Measurements from ENCODE around the gene ST6GAL2.

The ST6GAL2 gene

GRCh38 chr2:106828119-106828518 lies 57.8 kb downstream of the ST6GAL2 start:
- no peak for DNase-seq (ENCODE audit: low spot score)

GRCh38 chr2:106827158-106827557 lies 58.8 kb downstream of the ST6GAL2 start:
- no peak for DNase-seq (ENCODE audit: low spot score)

- no peak for DNase-seq (ENCODE audit: low spot score)
These were observed 60.8 kb downstream of the ST6GAL2 start for GRCh38 chr2:106825161-106825560.

GRCh38 chr2:106816974-106817373 lies 69.0 kb downstream of the ST6GAL2 start:
- peak; percentile 35 for DNase-seq (ENCODE audit: low spot score)

- no peak for DNase-seq (ENCODE audit: low spot score)
These were observed 73.1 kb downstream of the ST6GAL2 start for GRCh38 chr2:106812841-106813240.

- no peak for DNase-seq (ENCODE audit: low spot score)
These were observed 73.6 kb downstream of the ST6GAL2 start for GRCh38 chr2:106812383-106812782.

- no peak for DNase-seq (ENCODE audit: low spot score)
These were observed 80.3 kb downstream of the ST6GAL2 start for GRCh38 chr2:106805716-106806115.

GRCh38 chr2:106804161-106804560 lies 81.8 kb downstream of the ST6GAL2 start:
- DNase-seq (ENCODE audit: low spot score) = no peak

- DNase-seq (ENCODE audit: low spot score) = no peak
These were observed 84.9 kb downstream of the ST6GAL2 start for GRCh38 chr2:106800976-106801655.

- no peak for DNase-seq (ENCODE audit: low spot score)
These were observed 85.8 kb downstream of the ST6GAL2 start for GRCh38 chr2:106800180-106800579.

- no peak for DNase-seq (ENCODE audit: low spot score)
These were observed 87.0 kb downstream of the ST6GAL2 start for GRCh38 chr2:106798826-106799552.

- DNase-seq (ENCODE audit: low spot score) = no peak
These were observed 88.5 kb downstream of the ST6GAL2 start for GRCh38 chr2:106797494-106797893.

- DNase-seq (ENCODE audit: low spot score) = no peak
These were observed 93.3 kb downstream of the ST6GAL2 start for GRCh38 chr2:106792671-106793070.

GRCh38 chr2:106789185-106789584 lies 96.8 kb downstream of the ST6GAL2 start:
- DNase-seq (ENCODE audit: low spot score) = no peak

GRCh38 chr2:106782681-106783080 lies 103.3 kb downstream of the ST6GAL2 start:
- no peak for DNase-seq (ENCODE audit: low spot score)

GRCh38 chr2:106781196-106781595 lies 104.8 kb downstream of the ST6GAL2 start:
- no peak for DNase-seq (ENCODE audit: low spot score)

GRCh38 chr2:106771811-106772210 lies 114.2 kb downstream of the ST6GAL2 start:
- no peak for DNase-seq (ENCODE audit: low spot score)

GRCh38 chr2:106770986-106771385 lies 115.0 kb downstream of the ST6GAL2 start:
- no peak for DNase-seq (ENCODE audit: low spot score)

- DNase-seq (ENCODE audit: low spot score) = no peak
These were observed 121.4 kb downstream of the ST6GAL2 start for GRCh38 chr2:106764614-106765013.

- no peak for DNase-seq (ENCODE audit: low spot score)
These were observed 126.0 kb downstream of the ST6GAL2 start for GRCh38 chr2:106759966-106760365.

GRCh38 chr2:106758901-106759497 lies 127.0 kb downstream of the ST6GAL2 start:
- DNase-seq (ENCODE audit: low spot score) = no peak
